K562 (cell line): ENCODE data around the gene EPHB4. TPM values are rescaled to one million over a fixed set of nuclear protein-coding genes. Genes with fewer than 3 reads are reported as not detected.
"Not testable (repeated sequence)": the region's sequence is repeated elsewhere in the genome, so short reads cannot be mapped to it uniquely, and the experiment has no call there.

ENCODE experiments used
- ATAC-seq: fragments of 200-7000 bp; cut with Tn5 transposase; 3 replicates; pipeline ENCODE4 v1.9.1; 2020; ENCODE audit warnings: moderate library complexity
- BruUV-seq: library from RNA; stranded (reverse); fragments of 400-500 nt; replicated peaks from 2 replicates; lab custom pipeline; 2021; lab: Mats Ljungman, UMichigan
- CTCF ChIA-PET: fragments of 300-600 bp; formaldehyde crosslinking; extraction: SDS; loops from one replicate; lab custom pipeline; 2021; ENCODE audit warnings: low intra/inter-chr PET ratio; lab: Yijun Ruan, JAX
- POLR2A ChIA-PET: fragments of 300-600, 350-650 bp; sonication (Branson Sonifier 250); formaldehyde crosslinking; extraction: SDS; loops from one replicate; lab custom pipeline; 2021; ENCODE audit warnings: antibody characterized with exemption, inconsistent platforms; lab: Yijun Ruan, JAX
- DNase-seq, 4 experiments: peaks; one replicate each; pipeline versions ENCODE4 v3.0.0 to v3.0.0-alpha.2; 2011 to 2018; ENCODE audit warnings: low spot score in 3 of 4, mixed read lengths in 3 of 4; ENCODE audit errors: extremely low read depth in 1 of 4
- FAIRE-seq: peaks from 2 replicates; lab custom pipeline; 2011; peaks lifted over from hg19 to GRCh38; lab: Jason Lieb, UNC
- H2AFZ ChIP-seq: 2 replicates; pipeline ENCODE4 v1.6.0; 2011; ENCODE audit warnings: low read depth, low read length, control low read depth, inconsistent platforms
- H3K27ac ChIP-seq: fragments of 200-600 bp; 3 replicates; pipeline ENCODE4 v1.8.0; 2011; ENCODE audit warnings: low read depth, mild to moderate bottlenecking, control low read depth, inconsistent platforms, low read length, moderate library complexity, mixed read lengths; ENCODE audit errors: extremely low read depth
- H3K27me3 ChIP-seq, 2 experiments: fragments of 300-600 bp in 1 of 2; 2 replicates in 1 of 2; 3 replicates in 1 of 2; pipeline versions ENCODE4 v1.6.0 to v1.8.0; 2011; ENCODE audit warnings: inconsistent platforms in 2 of 2, low read length in 2 of 2, mild to moderate bottlenecking in 1 of 2, mixed read lengths in 1 of 2, moderate library complexity in 1 of 2; ENCODE audit not compliant: control insufficient read depth in 2 of 2, insufficient read depth in 2 of 2
- H3K36me3 ChIP-seq: fragments of 300-600 bp; 3 replicates; pipeline ENCODE4 v1.8.0; 2011; ENCODE audit warnings: mild to moderate bottlenecking, low read length, inconsistent platforms; ENCODE audit not compliant: control insufficient read depth, insufficient read depth
- H3K4me1 ChIP-seq, 2 experiments: fragments of 200-600 bp in 1 of 2; replicated peaks in 1 of 2; 2 replicates in 1 of 2; 3 replicates in 1 of 2; pipeline versions ENCODE4 v1.5.1 to v1.8.0; 2011; ENCODE audit warnings: inconsistent platforms in 2 of 2, low read length in 2 of 2, mild to moderate bottlenecking in 1 of 2, mixed read lengths in 1 of 2, moderate library complexity in 1 of 2; ENCODE audit not compliant: control insufficient read depth in 2 of 2, insufficient read depth in 2 of 2
- H3K4me2 ChIP-seq: 2 replicates; pipeline ENCODE4 v1.6.1; 2011; ENCODE audit warnings: low read length, control low read depth, inconsistent platforms, mixed read lengths; ENCODE audit not compliant: insufficient read depth
- H3K4me3 ChIP-seq: fragments of 200-600 bp; sonication (generic), shearing (Covaris generic); 2 replicates; pipeline ENCODE4 v1.5.1; 2016; ENCODE audit warnings: control low read depth, inconsistent platforms
- H3K79me2 ChIP-seq: fragments of 200-600 bp; 3 replicates; pipeline ENCODE4 v1.8.0; 2011; ENCODE audit warnings: low read length, inconsistent platforms; ENCODE audit not compliant: control insufficient read depth, insufficient read depth
- H3K9ac ChIP-seq, 2 experiments: 2 replicates each; pipeline versions ENCODE4 v1.6.0 to v1.6.1; 2011; ENCODE audit warnings: low read depth in 2 of 2, low read length in 2 of 2, control low read depth in 1 of 2, inconsistent platforms in 1 of 2, mild to moderate bottlenecking in 1 of 2, mixed read lengths in 1 of 2; ENCODE audit not compliant: insufficient read depth in 1 of 2
- H3K9me1 ChIP-seq: one replicate; pipeline ENCODE4 v1.6.0; 2011; ENCODE audit warnings: inconsistent platforms, mild to moderate bottlenecking, low read length, moderate library complexity; ENCODE audit not compliant: control insufficient read depth, insufficient read depth
- H3K9me3 ChIP-seq: replicated peaks from 2 replicates; pipeline ENCODE4 v1.5.1; 2011; ENCODE audit warnings: low read depth, low read length, inconsistent platforms; ENCODE audit not compliant: control insufficient read depth, insufficient read depth
- H4K20me1 ChIP-seq: replicated peaks from 2 replicates; pipeline ENCODE4 v1.6.1; 2011; ENCODE audit warnings: low read length, inconsistent platforms, mixed read lengths; ENCODE audit not compliant: control insufficient read depth, insufficient read depth
- C11orf30 ChIP-seq: fragments of 450-650 bp; IDR thresholded peaks from 2 replicates; pipeline ENCODE4 v1.6.1; 2016; ENCODE audit warnings: low read depth, mild to moderate bottlenecking
- MED1 ChIP-seq: sonication (generic); formaldehyde crosslinking; IDR thresholded peaks from 2 replicates; pipeline ENCODE4 v1.8.1; 2023; ENCODE audit warnings: missing genetic modification reagents, borderline replicate concordance
- NUFIP1 ChIP-seq: fragments of 450-650 bp; IDR thresholded peaks from 2 replicates; pipeline ENCODE4 v1.6.1; 2018; ENCODE audit not compliant: partially characterized antibody
- RBM39 ChIP-seq: fragments of 200-400 bp; formaldehyde crosslinking; optimal IDR thresholded peaks from 2 replicates; pipeline ENCODE3; 2018; ENCODE audit warnings: low read depth, low read length
- SFPQ ChIP-seq: fragments of 200-400 bp; formaldehyde crosslinking; IDR thresholded peaks from 2 replicates; pipeline ENCODE4 v1.6.1; 2017; ENCODE audit warnings: mild to moderate bottlenecking, low read depth, low read length, moderate library complexity
- TRIM24 ChIP-seq, 2 experiments: fragments of 450-650 bp; IDR thresholded peaks; 2 replicates each; pipeline ENCODE4 v1.6.1; 2016
- ZNF584 ChIP-seq: fragments of 200-800 bp; sonication (Bioruptor generic); IDR thresholded peaks from 2 replicates; pipeline ENCODE4 v1.6.1; 2016; ENCODE audit warnings: low read depth, mild to moderate bottlenecking, missing genetic modification characterization, missing compliant biosample characterization
- ZNF764 ChIP-seq: fragments of 250-450 bp; sonication (Bioruptor Pico); IDR thresholded peaks from 2 replicates; pipeline ENCODE4 v1.4.0; 2020; ENCODE audit warnings: low read depth, mild to moderate bottlenecking, moderate library complexity
- WGBS: fragments of 100-300 bp; shearing (Covaris generic); methylation state at CpG from one replicate; pipeline ENCODE4 v1.1.6; 2016; ENCODE audit warnings: low coverage, mixed read lengths; ENCODE audit not compliant: insufficient coverage; ENCODE audit errors: missing lambda C conversion rate; 5-methylcytosine and 5-hydroxymethylcytosine counted together
- in situ Hi-C: fragments of 300-500 bp; cut with MboI; formaldehyde crosslinking; loops from 4 replicates; pipeline ENCODE4 v1.15.0; 2018; ENCODE audit warnings: inconsistent platforms, mixed read lengths
- intact Hi-C: fragments of 100-400 bp; cut with micrococcal nuclease; formaldehyde crosslinking; loops from 2 replicates; pipeline ENCODE4 v1.14.2; 2022
- polyA plus RNA-seq, 8 experiments: library from polyadenylated mRNA; depleted of rRNA in 4 of 8; stranded (reverse) in 5 of 8; unstranded in 3 of 8; fragments of >200 nt; fragmentation: Nextera tagmentation in 2 of 8; fragmentation: Illumina TruSeq in 1 of 8; extraction: Ambion mirVana in 2 of 8; extraction: Trizol in 1 of 8; gene quantifications; 2 replicates each; pipeline versions ENCODE4 v1.2.1 to v1.2.3, GENCODE V29; 2011 to 2014; ENCODE audit warnings: inconsistent platforms in 1 of 8, missing spikeins in 1 of 8
- total RNA-seq, 7 experiments: library from RNA; depleted of rRNA in 6 of 7; stranded (reverse); fragments of >200 nt in 6 of 7; fragmentation: Illumina TruSeq in 2 of 7; extraction: Trizol in 2 of 7; gene quantifications; 2 replicates each; pipeline versions ENCODE4 v1.2.1 to v1.2.3, GENCODE V29; 2011 to 2021; ENCODE audit warnings: low replicate concordance in 1 of 7

EPHB4 gene
- total and polyA plus RNA-seq, 9 of the 15 experiments (the other 6 are each of a cell fraction or from before 2014, with no cell fraction given): 1.2 to 82.1 (median 37.9) TPM

GRCh38 chr7:100855515-100855914, 28.2 kb upstream of the EPHB4 start:
- H2AFZ ChIP-seq: no peak overlapping the region
- intact Hi-C loops: no loop called here
- H3K9ac ChIP-seq: no peak overlapping the region
- no peaks in the 10 kb centered on the region for H3K9me1 ChIP-seq
- FAIRE-seq (no peak), DNase-seq (no peak), ATAC-seq (no peak)
- H3K27me3 ChIP-seq: no peaks in the 10 kb centered on the region
- peaks cover 13% of the 10 kb centered on the region for H3K79me2 ChIP-seq
- H3K4me3 ChIP-seq: no peak overlapping the region
- H3K36me3 ChIP-seq: peaks cover 11% of the 10 kb centered on the region; the same call in 2 of the 3 replicates
- H4K20me1 ChIP-seq: no peaks in the 10 kb centered on the region
- in situ Hi-C loops: no loop called here
- ChIA-PET POLR2A (interaction anchor here (0.7 kb wide), 1 partner anchor 308 kb away, joined by 3 read pairs; no protein-coding TSS in a partner anchor), CTCF (no interaction called here)
- no peaks in the 10 kb centered on the region for H3K9me3 ChIP-seq
- no TSS peak for BruUV-seq
- no peak for TF ChIP-seq TRIM24 (IDR thresholded peaks at IDR 0.05)
- no peak for TF ChIP-seq NUFIP1
- TF ChIP-seq MED1 (CRISPR knock-in tag): no peak
- no peak for TF ChIP-seq ZNF764 (CRISPR knock-in tag)
- no peak for TF ChIP-seq C11orf30
- no peak for TF ChIP-seq RBM39
- TF ChIP-seq ZNF584: no peak
- TF ChIP-seq SFPQ: no peak
- H3K27ac ChIP-seq: no peak overlapping the region
- 84% methylated on average over 10 of the region's 10 CpGs for WGBS
- no peak overlapping the region for H3K4me2 ChIP-seq
- peaks cover 4 to 41% of the 10 kb centered on the region in 2 experiments; a peak in 4 of 5 replicates for H3K4me1 ChIP-seq

GRCh38 chr7:100854899-100855298, 27.6 kb upstream of the EPHB4 start:
- WGBS: 91% methylated on average over 9 of the region's 9 CpGs
- peaks cover 4 to 40% of the 10 kb centered on the region in 2 experiments; a peak in 4 of 5 replicates for H3K4me1 ChIP-seq
- H4K20me1 ChIP-seq, ATAC-seq, POLR2A ChIA-PET, BruUV-seq, H3K36me3 ChIP-seq, H2AFZ ChIP-seq, FAIRE-seq, H3K9ac ChIP-seq, CTCF ChIA-PET, H3K9me1 ChIP-seq, H3K9me3 ChIP-seq, H3K4me3 ChIP-seq, H3K4me2 ChIP-seq, H3K27me3 ChIP-seq, DNase-seq, H3K27ac ChIP-seq: not testable (repeated sequence)
- intact Hi-C loops: loop anchor here (5.0 kb wide), 2 partner anchors 163 to 388 kb away; partner anchors contain the start of gene GIGYF1
- in situ Hi-C loops: loop anchor here (5.0 kb wide), 1 partner anchor 148 kb away; the partner anchor contains the start of gene POP7
- peaks cover 13% of the 10 kb centered on the region for H3K79me2 ChIP-seq
